Kidney epithelial cell (primary cell): ENCODE results near the gene BZW1. TPM values are rescaled to one million over a fixed set of nuclear protein-coding genes. Genes with fewer than 3 reads are reported as not detected.
"Not testable (repeated sequence)": the region's sequence is repeated elsewhere in the genome, so short reads cannot be mapped to it uniquely, and the experiment has no call there.

ENCODE experiments used
- DNase-seq: peaks from one replicate; pipeline ENCODE4 v3.0.0-alpha.2; 2010; ENCODE audit warnings: low read depth
- H3K27me3 ChIP-seq: 2 replicates; pipeline ENCODE4 v1.6.0; 2011; ENCODE audit warnings: low read length; ENCODE audit not compliant: control insufficient read depth, insufficient read depth
- H3K36me3 ChIP-seq: 2 replicates; pipeline ENCODE4 v1.5.1; 2011; ENCODE audit warnings: low read length; ENCODE audit not compliant: control insufficient read depth, insufficient read depth
- H3K4me3 ChIP-seq: 2 replicates; pipeline ENCODE4 v1.5.1; 2011; ENCODE audit warnings: low read depth, mild to moderate bottlenecking, control low read depth, low read length
- total RNA-seq: library from RNA; depleted of rRNA; stranded (reverse); fragments of >200 nt; gene quantifications from 2 replicates; pipeline ENCODE4 v1.2.3, GENCODE V29; 2015
- TF ChIP-seq, protein P1 (sequence below): IDR thresholded peaks from 2 replicates; pipeline ENCODE4 v1.5.1; 2011; ENCODE audit warnings: mild to moderate bottlenecking, moderate library complexity, low read length, control low read depth, inconsistent platforms; ENCODE audit not compliant: insufficient read depth, poor library complexity, severe bottlenecking

The BZW1 gene
- total RNA-seq, 1 donor from 2014 or later: 347 TPM

DNA sequence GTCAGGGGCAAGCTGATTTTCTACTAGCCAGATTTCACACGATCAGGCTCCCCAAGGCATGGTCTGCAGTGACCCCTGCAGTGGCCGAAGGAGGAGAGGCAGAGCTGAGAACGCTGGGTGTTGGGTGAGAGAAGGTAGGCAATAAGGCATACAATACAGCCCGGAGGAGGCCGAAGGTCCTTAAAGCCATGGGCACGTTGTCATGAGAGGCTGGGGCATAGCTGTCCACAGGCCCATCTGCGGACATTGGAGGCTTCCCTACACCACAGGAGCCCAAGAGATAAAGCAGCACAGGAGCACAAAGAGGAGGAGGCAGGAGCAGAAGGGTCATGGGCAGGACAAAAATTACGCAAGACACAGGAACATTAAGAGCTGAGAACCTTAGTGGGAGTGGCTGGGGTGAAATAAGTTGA, 16.7 kb upstream of the BZW1 start:
- TF ChIP-seq, protein P1, sequence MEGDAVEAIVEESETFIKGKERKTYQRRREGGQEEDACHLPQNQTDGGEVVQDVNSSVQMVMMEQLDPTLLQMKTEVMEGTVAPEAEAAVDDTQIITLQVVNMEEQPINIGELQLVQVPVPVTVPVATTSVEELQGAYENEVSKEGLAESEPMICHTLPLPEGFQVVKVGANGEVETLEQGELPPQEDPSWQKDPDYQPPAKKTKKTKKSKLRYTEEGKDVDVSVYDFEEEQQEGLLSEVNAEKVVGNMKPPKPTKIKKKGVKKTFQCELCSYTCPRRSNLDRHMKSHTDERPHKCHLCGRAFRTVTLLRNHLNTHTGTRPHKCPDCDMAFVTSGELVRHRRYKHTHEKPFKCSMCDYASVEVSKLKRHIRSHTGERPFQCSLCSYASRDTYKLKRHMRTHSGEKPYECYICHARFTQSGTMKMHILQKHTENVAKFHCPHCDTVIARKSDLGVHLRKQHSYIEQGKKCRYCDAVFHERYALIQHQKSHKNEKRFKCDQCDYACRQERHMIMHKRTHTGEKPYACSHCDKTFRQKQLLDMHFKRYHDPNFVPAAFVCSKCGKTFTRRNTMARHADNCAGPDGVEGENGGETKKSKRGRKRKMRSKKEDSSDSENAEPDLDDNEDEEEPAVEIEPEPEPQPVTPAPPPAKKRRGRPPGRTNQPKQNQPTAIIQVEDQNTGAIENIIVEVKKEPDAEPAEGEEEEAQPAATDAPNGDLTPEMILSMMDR: no peak
- no peak for DNase-seq
- no peaks in the 10 kb centered on the region for H3K27me3 ChIP-seq
- no peak overlapping the region for H3K4me3 ChIP-seq
- H3K36me3 ChIP-seq: no peaks in the 10 kb centered on the region

GRCh38 chr2:200796561-200796960, 15.1 kb upstream of the BZW1 start:
- DNase-seq: no peak
- no peak overlapping the region for H3K4me3 ChIP-seq
- no peaks in the 10 kb centered on the region for H3K36me3 ChIP-seq
- no peaks in the 10 kb centered on the region for H3K27me3 ChIP-seq
- TF ChIP-seq, protein P1: no peak

DNA sequence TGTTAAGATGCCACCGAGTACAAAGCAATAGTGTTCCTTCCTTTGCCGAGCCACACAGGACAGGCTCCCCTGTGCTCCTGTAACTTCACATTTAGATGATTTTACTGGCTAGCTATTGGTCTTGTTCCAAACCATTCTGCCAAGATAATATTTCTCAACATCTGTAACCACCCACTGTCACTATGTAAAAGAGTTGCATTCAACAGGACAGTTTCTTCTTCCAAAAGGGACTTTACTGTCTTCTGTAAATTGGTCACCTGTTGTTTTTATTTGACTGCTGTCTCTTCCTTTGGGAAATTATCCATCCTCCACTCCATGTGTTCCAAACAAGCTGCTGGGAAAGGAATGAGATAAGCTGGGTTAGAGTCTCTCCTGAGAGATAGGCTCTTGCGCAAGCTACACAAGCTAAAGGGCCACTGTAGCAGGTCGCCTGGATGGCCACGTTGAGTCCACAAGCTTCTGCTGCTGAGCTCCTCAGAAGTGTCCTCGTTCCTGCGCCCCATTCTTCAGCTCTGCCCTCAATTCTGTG, 14.4 kb upstream of the BZW1 start:
- DNase-seq: no peak
- no peak overlapping the region for H3K4me3 ChIP-seq
- no peaks in the 10 kb centered on the region for H3K36me3 ChIP-seq
- H3K27me3 ChIP-seq: no peaks in the 10 kb centered on the region
- TF ChIP-seq, protein P1: no peak

DNA sequence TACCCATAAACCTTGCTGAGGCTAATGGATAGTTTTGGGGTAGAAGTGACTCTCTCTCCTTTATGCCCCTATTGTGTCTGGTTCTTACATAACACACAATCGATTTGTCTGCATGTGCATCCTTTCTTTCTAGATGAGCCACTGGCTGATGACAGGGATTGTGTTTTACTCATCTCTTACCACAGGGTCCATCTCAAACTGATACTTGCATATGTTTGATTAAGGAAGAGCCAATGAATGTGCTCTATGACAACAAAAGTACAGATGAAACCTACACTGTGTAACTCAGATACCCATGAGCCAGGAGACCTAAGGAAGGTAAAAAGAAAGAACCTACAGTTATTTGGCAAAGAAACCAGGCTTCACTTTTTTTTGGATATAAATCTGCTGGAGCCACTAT, 13.2 kb upstream of the BZW1 start:
- H3K4me3 ChIP-seq: no peak overlapping the region
- H3K27me3 ChIP-seq: no peaks in the 10 kb centered on the region
- no peaks in the 10 kb centered on the region for H3K36me3 ChIP-seq
- no peak for DNase-seq
- TF ChIP-seq, protein P1: no peak

DNA sequence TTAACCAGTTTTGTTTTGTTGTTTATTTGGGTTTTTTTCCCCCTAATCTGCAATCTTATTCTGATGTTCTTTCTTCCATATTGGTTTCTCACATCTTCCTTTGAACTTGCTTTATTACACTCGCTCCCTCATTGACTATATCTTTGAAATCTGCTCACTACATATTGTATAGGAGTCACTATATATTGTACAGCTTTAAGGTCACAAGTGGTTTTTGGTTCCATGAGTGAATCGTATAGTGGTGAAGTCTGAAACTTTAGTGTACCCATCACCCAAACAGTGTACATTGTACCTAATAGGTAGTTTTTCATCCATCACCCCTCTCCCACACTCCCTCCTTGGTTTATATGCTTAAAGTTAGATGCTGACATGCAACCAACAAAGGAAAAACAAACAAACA, 11.3 kb upstream of the BZW1 start:
- no peak for DNase-seq
- Histone ChIP-seq H3K27me3 (no peaks in the 10 kb centered on the region), H3K4me3 (no peak overlapping the region)

DNA sequence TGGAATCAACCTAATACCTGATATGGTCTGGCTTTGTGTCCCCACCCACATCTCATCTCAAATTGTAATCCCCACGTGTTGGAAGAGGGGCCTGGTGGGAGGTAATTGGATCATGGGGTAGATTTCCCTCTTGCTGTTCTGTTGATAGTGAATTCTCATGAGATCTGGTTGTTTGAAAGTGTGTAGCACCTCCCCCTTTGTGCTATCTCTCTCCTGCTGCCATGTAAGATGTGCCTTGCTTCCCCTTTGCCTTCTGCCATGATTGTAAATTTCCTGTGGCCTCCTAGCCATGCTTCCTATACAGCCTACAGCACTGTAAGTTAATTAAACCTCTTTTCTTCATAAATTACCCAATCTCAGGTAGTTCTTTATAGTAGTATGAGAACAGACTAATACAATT, 10.3 kb upstream of the BZW1 start:
- H3K4me3 ChIP-seq, DNase-seq, H3K36me3 ChIP-seq, H3K27me3 ChIP-seq: not testable (repeated sequence)

More for the DNA sequence above, 11.3 kb upstream of the BZW1 start:
- TF ChIP-seq, protein P1: no peak
- no peaks in the 10 kb centered on the region for H3K36me3 ChIP-seq
